ENCODE data around the gene CDKAL1.

The CDKAL1 gene

DNA sequence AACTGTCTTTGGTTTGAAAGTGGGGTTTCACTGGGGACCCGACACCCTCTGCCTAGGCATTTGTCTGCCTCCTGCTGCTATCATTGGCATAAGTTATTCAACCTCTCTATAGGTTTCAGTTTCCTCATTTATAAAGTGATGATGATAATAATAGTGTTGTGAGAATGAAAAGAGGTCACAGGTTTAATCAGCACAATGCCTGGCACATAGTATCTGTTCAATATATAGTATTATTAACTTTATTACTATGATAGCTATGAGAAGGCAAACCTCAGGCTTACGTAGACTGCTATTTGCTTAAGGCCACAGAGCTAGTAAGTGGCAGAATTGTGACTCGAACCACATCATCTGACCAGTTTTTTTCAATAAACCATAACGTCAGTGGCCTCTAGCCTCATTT lies 256.8 kb downstream of the CDKAL1 start:
- no peak for DNase-seq

DNA sequence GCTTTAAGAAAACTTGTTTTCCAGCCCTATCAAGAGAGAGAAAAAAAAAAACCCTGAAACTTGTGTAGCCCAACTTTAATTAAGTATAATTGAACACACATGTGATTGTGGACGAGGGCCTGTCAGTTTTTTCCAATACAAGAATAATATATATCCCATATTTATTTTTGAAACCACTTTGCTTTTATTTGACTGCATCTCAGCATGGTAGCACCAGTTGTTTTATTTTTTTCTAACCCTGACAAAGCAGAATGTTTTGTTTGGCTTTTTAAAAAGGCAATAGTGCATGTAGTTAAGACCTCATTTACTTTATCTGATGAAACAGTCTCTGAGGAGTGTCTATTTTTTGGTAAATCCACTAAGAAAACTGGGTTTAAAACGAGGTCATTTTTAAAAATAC lies 257.7 kb downstream of the CDKAL1 start:
- DNase-seq, result no peak

DNA sequence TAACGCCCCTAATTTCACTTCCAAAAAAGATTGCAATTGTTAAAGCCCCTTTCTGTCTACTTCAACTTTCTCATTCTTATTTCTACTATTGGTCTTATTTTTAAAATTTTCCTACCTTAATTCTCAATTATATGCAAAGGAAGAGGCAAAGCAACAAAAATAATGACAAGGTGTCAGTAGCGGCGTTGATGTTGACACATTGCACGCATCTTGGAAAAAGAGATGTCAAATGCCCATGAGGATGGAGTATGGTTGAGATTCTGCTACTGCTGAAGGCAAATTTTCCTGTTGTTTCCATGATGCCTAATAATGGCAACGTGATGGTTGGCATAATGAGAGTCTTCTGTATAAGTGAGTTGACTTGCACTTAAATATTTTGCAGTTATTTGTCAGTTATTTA lies 258.9 kb downstream of the CDKAL1 start:
- no peak for DNase-seq

DNA sequence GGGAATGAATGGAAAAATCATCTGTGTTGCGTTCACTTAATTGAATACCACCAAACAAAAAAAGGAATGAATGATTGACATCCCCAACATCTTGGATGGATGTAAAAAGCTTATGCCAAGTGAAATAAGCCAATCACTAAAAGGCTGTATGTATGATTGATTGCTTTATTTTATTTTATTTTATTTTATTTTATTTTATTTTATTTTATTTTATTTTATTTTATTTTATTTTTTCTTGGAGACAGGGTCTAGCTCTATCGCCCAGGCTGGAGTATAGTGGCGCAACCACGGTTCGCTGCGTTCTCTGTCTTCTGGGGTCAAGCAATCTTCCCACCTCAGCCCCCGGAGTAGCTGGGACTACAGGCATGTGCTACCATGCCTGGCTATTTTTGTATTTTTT lies 263.3 kb downstream of the CDKAL1 start:
- DNase-seq, result no peak

DNA sequence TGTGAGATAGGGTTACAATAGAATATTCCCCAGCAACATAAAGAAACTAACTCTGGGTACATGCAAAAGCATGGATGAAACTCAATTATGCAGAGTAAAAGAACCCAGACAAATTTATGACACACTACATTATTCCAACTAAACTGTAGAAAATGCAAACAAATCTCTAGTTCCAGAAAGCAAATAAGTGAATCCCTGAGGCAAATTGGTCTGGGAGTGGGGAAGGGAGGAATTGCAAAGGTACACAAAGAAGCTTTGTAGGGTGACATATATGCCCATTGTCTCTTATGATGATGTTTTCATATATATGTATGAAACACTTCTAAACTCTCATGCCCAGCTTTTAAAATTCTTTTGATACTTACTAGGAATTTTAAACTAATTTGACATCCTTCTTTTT lies 266.0 kb downstream of the CDKAL1 start:
- DNase-seq, result no peak

DNA sequence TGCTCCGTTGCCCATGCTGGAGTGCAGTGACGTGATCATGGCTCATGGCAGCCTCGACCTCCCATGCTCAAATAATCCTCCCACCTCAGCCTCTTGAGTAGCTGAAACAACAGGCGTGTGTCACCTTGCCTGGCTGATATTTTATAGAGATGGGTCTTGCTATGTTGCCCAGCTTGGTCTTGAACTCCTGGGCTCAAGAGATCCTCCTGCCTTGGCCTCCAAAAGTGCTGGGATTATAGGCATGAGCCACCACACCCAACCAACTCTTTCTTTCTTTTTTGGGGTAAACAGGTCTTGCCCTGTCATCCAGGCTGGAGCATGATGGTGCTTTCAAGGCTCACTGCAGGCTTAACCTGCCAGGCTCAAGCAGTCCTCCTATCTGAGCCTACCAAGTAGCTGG lies 266.4 kb downstream of the CDKAL1 start:
- DNase-seq, result no peak

DNA sequence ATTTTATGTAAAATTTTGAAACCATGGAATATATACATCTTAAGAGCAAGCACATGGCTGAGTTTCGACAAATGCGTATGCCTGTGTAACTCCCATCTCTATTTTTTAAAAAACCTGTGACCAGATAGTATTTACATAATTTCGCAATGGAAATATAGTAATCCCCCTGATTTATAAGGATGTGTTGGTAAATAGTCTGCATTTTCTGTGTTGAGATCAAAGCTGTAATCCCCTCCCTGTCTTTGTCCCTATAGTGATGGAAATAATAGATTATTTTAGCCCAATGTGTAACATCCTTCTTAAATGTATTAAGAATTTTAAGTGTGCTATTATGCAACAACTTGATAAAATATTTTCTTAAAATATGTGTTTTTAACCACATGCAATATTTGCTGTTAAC lies 267.3 kb downstream of the CDKAL1 start:
- DNase-seq, result no peak

DNA sequence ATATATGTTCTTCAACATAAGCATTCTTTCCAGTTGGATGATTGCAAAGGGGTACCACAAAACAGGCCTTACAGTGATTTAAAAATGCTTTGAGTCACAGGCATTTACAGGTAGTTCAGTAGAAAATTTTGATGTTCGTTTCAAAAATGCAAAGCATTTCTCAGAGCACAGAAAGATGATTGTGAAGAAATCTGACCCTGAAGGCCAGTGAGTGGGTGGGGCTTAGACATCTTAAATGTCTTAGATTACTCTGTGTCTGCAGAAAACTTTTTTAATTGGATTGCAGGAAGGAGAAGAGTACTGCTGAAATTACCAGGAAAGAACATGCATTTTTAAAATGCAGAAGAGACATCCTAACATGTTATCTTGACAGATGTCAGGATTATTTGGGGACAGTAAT lies 268.3 kb downstream of the CDKAL1 start:
- no peak for DNase-seq

DNA sequence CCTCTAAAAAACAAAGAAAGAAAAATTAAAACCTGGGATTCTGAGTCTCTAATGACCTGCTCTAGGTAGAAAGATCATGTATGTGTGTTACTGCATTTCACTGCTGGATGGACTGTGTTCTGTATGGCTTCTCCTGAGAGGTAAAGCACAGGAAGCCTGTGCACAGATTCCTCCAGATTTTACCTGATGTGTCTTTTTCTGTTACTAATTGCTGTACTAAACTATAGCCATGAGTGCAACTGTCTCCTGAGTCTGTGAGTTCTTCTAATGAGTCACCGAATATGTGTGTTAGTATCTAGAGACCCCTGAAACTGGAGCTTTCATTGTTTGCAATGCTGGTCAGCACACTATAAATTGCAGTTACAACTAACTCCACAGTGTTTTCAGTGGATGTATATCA lies 270.8 kb downstream of the CDKAL1 start:
- DNase-seq, result no peak

DNA sequence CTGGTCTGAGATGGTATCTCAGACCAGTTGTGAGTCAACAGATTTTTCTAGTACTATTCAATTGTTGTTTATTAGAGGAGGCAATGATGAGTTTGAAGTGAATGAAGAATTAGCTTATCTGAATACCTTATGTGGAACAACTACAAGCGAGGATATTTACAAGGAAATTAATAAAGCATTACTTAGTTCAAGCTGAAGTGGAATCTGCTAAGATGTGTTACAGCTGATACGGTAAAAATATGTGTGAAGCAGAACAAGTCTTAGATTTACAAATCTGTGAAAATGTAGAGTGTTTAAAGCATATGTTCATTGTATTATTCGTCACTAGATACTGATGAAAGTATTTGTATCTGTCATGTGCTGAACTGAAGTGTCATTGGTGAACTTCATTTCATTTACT lies 272.4 kb downstream of the CDKAL1 start:
- DNase-seq, result no peak

DNA sequence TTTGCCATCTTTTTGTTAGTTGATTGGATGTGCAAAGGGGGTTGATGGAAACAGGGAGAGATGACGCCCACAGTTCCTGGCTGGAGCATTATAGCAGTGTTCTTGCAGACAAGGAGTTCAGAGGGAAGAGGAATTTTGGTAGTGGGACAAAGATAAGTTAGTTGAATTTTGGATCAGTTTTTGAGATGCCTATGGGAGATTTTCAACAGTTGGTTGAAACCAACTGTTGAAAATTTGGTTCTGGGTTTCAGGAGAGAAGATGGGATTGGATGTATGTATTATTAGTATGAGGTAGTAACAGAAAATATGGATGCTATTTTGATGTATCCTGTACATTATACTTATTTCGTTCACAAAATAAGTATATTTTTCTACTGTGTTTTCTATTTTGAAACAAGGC lies 274.2 kb downstream of the CDKAL1 start:
- DNase-seq, result no peak

DNA sequence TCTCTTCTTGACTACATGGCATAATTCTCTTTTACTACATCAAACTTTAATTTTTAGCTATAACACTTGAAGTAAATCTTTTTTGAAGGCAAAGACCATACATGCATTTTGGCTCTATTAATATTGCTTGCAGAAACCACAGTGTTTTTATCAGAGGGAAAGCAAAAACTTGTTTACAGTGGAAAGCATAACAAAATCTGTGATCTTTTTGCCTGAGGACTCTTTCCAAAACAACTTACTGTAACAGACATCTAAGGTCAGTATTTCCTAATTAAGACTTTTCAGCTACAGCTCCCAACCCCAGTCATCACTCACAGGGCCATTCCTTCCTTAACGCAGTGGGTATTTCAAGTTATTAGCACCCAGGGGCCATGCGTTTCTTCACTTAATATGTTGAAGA lies 274.7 kb downstream of the CDKAL1 start:
- DNase-seq, result no peak

DNA sequence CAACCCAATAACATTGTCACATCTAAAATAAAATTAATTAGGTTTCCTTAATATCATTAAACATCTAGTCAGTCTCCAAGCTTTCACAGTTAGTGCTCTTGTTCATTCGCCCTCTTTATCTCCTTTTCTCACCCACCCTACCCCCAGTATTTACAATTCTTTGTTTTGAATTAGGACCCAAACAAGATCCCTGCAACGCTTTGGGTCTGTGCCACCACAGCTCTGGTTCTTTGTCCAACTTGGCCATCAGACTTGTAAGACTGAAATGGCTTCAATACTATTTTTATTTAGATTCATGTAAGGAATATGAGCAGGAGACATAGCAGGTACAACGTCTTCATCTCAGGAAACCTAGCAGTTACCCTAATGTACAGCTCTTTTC lies 276.5 kb downstream of the CDKAL1 start:
- DNase-seq, result no peak

DNA sequence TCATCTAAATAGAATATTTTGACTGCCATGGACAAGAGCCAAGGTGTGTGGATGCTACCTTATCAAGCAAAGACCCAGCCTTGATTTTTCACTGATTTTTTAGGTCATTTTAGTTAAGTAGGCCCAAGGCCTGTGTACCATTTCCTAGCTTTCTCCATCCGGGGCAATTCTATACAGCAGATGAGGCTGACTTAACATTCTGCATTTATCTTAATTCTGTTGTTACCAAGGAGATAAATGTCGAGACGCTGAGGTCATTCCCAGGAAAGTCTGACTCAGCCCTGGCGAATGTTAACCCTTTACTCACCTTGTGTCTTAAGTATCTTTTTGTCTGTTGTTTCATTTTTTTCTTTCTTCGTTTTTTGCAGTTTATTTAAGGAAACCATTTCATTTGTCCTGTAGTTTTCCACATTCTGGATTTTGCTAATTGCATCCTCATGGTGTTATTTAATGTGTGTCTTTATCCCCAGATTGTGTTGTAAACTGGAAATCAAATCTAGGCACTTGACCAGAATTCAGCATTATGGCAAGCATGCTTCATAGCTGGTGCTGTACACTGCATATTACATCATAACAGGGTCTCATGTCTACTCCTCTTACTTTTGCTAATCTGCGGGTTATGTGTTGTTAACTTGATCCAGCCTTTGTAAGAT lies 277.0 kb downstream of the CDKAL1 start:
- DNase-seq, result no peak

DNA sequence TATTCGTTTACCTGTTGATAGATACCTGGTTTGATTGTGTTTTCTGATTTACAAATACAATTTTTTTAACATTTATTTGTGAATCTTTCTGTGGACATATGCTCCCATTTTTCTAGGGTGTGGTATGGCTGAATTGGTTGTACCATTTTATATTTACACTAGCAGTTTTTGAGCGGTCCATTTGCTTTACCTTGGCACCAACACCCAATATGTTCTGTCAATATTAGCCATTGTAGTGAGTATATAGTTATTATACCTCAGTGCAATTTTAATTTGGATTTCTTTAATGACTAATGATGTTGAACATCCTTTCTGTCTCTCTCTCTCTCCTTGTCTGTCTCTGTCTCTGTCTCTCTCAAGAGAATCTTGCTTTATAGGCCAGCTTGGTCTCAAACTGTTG lies 278.5 kb downstream of the CDKAL1 start:
- no peak for DNase-seq

DNA sequence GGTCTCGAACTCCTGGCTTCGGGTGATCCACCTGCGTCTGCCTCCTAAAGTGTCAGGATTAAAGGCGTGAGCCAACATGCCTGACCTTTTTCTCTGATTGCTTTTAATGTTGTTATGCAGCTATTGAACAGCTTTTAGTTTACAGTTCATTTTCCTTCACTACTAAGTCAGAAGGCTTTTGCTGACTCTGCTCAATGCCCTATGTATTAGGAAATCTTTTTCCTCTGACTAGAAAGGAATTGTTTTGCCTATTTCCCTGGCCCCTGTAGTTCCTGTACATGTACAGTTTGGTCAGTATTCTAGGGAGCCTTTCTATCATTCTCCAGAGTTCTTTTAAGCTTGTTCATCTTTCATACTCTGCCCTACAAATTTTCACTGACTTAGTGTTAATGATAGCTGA lies 280.2 kb downstream of the CDKAL1 start:
- DNase-seq, result no peak

DNA sequence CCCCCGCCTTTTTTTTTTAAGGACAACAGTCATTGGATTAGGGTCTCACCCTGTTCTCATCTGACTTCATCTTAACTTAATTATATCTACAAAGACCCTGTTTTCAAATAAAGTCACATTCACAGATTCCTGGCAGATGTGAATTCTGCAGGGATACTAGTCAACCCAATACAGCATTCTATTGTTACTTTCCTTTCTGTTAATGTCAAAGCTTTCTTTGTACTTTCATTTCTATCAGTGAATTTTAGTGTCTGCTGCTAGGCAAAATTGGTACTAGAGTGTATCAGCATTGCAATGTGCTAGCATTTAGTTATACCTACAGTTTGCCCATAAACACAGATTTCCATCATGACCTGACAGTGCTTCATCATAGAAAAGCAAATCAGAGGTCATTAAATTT lies 281.9 kb downstream of the CDKAL1 start:
- DNase-seq, result no peak

DNA sequence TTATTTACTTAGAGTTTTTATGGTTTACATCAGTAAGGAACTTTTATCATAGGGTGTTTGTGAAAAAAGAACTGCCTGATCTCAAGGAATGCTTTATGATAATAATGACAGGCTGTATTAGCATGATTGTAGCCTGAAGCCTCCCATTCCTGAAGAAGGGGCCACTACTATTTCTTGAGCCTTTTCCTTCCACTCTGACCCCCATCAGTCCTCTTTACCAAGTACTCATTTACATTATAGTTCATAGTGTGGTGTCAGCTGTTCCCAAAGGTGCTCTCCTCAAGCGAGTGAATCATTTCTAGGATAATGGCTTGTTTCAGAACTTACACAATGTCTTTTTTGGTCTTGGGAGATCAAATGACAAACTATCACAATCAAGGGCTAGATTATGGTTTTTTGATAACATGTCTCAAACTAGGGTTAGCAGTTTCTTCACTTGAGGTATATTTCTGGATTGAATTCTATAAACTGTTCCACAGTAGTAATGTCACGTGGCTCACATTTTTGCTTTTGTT lies 283.6 kb downstream of the CDKAL1 start:
- no peak for DNase-seq

DNA sequence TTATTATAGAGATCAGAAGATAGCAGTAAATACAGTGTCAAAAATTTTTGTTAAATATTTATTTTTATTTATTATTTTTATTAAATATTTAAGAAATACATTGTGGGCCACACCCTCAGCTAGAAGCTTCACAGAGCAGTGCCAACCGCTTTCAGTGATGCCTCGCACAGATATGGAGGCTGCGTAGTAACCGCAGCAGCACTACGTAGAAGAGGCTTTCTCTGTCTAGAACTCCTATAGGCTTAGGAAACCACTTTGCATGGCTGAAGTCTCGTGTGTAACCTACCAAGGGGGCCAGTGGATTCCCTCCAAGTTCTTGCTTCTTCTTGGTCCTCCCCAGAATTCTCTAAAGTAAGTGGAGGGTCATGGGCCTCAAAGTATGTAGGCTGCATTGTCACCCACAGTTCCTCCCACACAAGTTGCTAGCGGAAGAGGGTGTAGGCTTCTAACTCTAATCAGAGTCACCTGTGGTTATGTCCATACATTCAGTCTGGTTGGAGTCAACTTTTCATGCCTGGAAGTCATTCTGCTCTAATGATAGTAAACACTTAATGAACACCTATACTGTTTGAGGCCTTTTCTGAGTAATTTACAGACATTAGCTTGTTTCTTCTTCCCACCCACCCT lies 285.6 kb downstream of the CDKAL1 start:
- no peak for DNase-seq

DNA sequence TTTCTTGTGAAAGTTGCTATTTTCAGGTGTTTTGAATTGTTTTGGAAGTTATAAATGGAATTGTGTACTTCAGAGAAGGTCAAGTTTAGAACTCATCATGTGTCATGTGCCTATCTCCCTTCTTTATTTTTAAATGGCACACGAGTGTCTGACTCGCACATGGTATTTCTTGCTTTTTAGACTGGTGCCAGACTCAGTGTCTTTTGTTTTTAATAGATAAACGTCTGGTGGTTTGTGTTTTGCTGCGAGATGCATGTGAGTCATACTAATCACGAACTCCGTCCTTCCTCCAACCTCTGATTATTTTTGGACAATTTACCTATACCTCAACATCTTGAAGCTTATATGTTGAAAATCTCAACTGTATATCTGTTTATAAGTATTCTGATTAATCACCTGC lies 292.1 kb downstream of the CDKAL1 start:
- no peak for DNase-seq

DNA sequence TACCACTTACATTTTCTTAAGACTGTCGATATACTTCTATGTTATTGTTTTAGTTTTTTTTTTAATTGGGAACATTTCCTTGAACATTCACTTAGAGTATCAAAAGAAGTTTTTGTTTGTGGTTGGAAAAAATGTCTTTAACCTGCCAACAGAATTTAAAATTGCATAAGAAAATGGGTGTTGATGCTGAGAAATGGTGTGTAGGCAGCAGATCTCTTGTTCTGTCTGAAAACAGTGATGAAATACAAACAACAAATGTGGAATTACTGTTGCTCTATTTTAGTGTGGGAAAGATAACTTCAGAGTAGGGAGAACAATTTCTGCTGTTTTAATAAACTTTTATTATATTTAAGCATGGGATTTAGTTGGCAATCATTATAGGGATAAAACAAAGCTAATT lies 293.5 kb downstream of the CDKAL1 start:
- DNase-seq, result no peak

DNA sequence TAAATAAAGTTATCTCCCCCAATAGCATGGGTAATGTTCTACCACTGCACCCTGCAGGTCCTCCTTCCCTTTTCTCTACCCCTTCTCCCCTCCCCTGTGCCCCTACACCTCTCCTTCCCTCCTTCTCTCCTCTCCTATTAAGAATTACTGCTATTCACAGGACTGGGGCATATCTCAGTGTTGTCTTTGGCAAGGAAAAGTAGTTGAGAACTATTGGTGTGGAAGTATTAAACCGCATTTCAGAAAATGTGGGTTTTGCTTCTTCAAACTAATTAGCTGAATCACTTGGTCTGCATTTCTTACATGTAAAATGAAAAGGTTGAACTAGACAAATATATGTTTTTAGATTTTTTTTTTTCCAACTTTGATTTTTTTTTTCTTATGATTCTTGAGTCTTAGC lies 296.3 kb downstream of the CDKAL1 start:
- no peak for DNase-seq

DNA sequence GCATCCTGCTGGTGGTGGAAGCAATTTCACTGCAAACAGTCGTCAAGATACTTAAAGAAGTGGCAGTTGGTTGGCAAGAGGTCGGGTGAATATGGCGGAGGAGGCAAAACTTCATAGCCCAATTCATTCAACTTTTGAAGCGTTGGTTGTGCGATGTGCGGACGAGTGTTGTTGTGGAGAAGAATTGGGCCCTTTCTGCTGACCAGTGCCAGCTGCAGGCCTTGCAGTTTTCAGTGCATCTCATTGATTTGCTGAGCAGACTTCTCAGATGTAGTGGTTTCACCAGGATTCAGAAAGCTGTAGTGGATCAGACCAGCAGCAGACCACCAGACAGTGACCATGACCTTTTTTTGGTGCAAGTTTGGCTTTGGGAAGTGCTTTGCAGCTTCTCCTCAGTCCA lies 297.0 kb downstream of the CDKAL1 start:
- DNase-seq, result peak in 4 of 56 donors; percentile 2 to 32 (median 10)
